ENCODE results near the gene HSD3B2. TPM values are rescaled to one million over a fixed set of nuclear protein-coding genes. Genes with fewer than 3 reads are reported as not detected.

Gene HSD3B2
- total and polyA plus RNA-seq, 2 of the 8 experiments (the other 6 are each of a cell fraction or from before 2014, with no cell fraction given) = not detected

DNA sequence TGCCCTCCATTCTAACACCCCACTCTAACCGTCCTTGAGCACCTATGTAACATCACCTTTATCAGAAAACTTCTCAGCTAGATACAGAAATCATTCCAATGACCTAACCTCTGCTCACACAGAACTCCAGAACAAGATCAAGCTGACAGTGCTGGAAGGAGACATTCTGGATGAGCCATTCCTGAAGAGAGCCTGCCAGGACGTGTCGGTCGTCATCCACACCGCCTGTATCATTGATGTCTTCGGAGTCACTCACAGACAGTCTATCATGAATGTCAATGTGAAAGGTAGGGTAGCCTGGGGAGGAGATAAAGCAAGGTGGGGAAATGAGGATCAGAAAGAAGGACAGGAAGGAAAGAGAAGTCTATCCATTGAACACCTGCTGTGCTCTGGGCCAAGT, 27.8 kb downstream of the HSD3B2 start:
- H2BK120ac ChIP-seq (replicated peaks; ENCODE audit: low read depth, low read length) = no peak overlapping the region
- no peak overlapping the region for H2BK5ac ChIP-seq (ENCODE audit: low read depth, low read length)
- no peak overlapping the region for H3K14ac ChIP-seq (ENCODE audit: insufficient read length)
- no peak overlapping the region for H3K23ac ChIP-seq (ENCODE audit: insufficient read length)
- H4K5ac ChIP-seq (ENCODE audit: insufficient read length, low read depth, low read length) = no peak overlapping the region
- no peaks in the 10 kb centered on the region for H3K79me2 ChIP-seq (ENCODE audit: control insufficient read depth in 1 of 2, insufficient read depth in 2 of 2, low read length in 2 of 2)
- no peak for FAIRE-seq
- H3K4ac ChIP-seq (replicated peaks; ENCODE audit: insufficient read length, low read depth, low read length) = no peak overlapping the region
- H3K27ac ChIP-seq (ENCODE audit: low read depth, low read length) = no peak overlapping the region
- H3K27me3 ChIP-seq (replicated peaks in 1 of 4; ENCODE audit: control insufficient read depth in 3 of 4, extremely low read depth in 1 of 4, insufficient read depth in 3 of 4, low read length in 3 of 4) = peaks cover 0 to 1% (median 0%) of the 10 kb centered on the region in 4 experiments; a peak in 1 of 7 replicates
- no peak overlapping the region for H2BK15ac ChIP-seq (ENCODE audit: low read length)
- ChIA-PET POLR2A (ENCODE audit: partially characterized antibody) (no interaction called here), CTCF (ENCODE audit: partially characterized antibody) (no interaction called here)
- H4K20me1 ChIP-seq (replicated peaks in 1 of 2; ENCODE audit: control insufficient read depth in 1 of 2, insufficient read depth in 2 of 2, low read length in 2 of 2) = no peaks in the 10 kb centered on the region
- no peaks in the 10 kb centered on the region for H3K4me1 ChIP-seq (replicated peaks in 1 of 4; ENCODE audit: control insufficient read depth in 3 of 4, insufficient read depth in 4 of 4, low read length in 3 of 4)
- H4K8ac ChIP-seq (ENCODE audit: extremely low read depth, insufficient read depth, low read length) = no peak overlapping the region
- H3K9ac ChIP-seq (replicated peaks in 1 of 4; ENCODE audit: extremely low read depth in 1 of 4, low read depth in 3 of 4, low read length in 3 of 4) = no peak overlapping the region
- no peaks in the 10 kb centered on the region for H3K9me3 ChIP-seq (ENCODE audit: insufficient read depth in 2 of 2, low read depth in 1 of 2, low read length in 1 of 2)
- H4K91ac ChIP-seq (replicated peaks; ENCODE audit: insufficient read length, low read length) = no peak overlapping the region
- no peak overlapping the region for H2AK5ac ChIP-seq (ENCODE audit: low read depth, low read length)
- WGBS, 2 experiments (ENCODE audit: extremely low coverage in 1 of 2, insufficient coverage in 1 of 2, insufficient read length in 1 of 2, insufficient replicate concordance in 2 of 2, low coverage in 1 of 2, low lambda C conversion rate in 2 of 2, missing lambda C conversion rate in 1 of 2) = 94% methylated on average over 6 of the region's 6 CpGs; no CpG with 5 or more reads in 1 of the 2 experiments
- no peaks in the 10 kb centered on the region; the same call in 1 of the 2 replicates for H3K23me2 ChIP-seq (ENCODE audit: low read depth, low read length)
- no peak overlapping the region for H3K56ac ChIP-seq (replicated peaks; ENCODE audit: insufficient read length, low read depth, low read length)
- H2BK12ac ChIP-seq (ENCODE audit: low read depth, low read length) = no peak overlapping the region
- H3K4me2 ChIP-seq (ENCODE audit: insufficient read depth in 1 of 2, low read depth in 2 of 2, low read length in 2 of 2) = no peak overlapping the region
- H2AFZ ChIP-seq (ENCODE audit: low read length) = no peak overlapping the region
- TF ChIP-seq TBP (IDR thresholded peaks at IDR 0.05; ENCODE audit: low read depth, low read length) (no peak), RNF2 (IDR thresholded peaks at IDR 0.05; ENCODE audit: borderline replicate concordance, low read depth, low read length, missing control alignments, poor library complexity, severe bottlenecking) (no peak), SUZ12 (IDR thresholded peaks at IDR 0.05; ENCODE audit: low read length) (no peak), POLR2AphosphoS5 (IDR thresholded peaks at IDR 0.05; ENCODE audit: low read depth, low read length) (no peak), TCF12 (IDR thresholded peaks at IDR 0.05; ENCODE audit: low read depth, low read length) (no peak), CREB1 (IDR thresholded peaks at IDR 0.05) (no peak), BRCA1 (IDR thresholded peaks at IDR 0.05; ENCODE audit: low read depth, low read length) (no peak), E2F6 (IDR thresholded peaks at IDR 0.05) (no peak), RXRA (IDR thresholded peaks at IDR 0.05; ENCODE audit: insufficient read depth, low read depth, low read length) (no peak), SIX5 (IDR thresholded peaks at IDR 0.05; ENCODE audit: low read depth, low read length) (no peak), ASH2L (IDR thresholded peaks at IDR 0.05; ENCODE audit: low read length) (no peak)
- H3K79me1 ChIP-seq (ENCODE audit: low read depth, low read length) = no peaks in the 10 kb centered on the region
- H2BK20ac ChIP-seq (ENCODE audit: low read length) = no peak overlapping the region
- DNase-seq (ENCODE audit: low read depth in 1 of 2, low spot score in 2 of 2) = no peak
- no peak overlapping the region for H3K4me3 ChIP-seq (ENCODE audit: extremely low read depth in 1 of 4, insufficient read depth in 2 of 4, low read depth in 3 of 4, low read length in 4 of 4)
- no peak overlapping the region for H3K18ac ChIP-seq (ENCODE audit: extremely low read depth, low read length)
- H3K36me3 ChIP-seq (ENCODE audit: control insufficient read depth in 2 of 4, insufficient read depth in 4 of 4, low read length in 3 of 4) = no peaks in the 10 kb centered on the region

Data from H1 (cell line).